Measurements from ENCODE around the gene TBCA.

DNA sequence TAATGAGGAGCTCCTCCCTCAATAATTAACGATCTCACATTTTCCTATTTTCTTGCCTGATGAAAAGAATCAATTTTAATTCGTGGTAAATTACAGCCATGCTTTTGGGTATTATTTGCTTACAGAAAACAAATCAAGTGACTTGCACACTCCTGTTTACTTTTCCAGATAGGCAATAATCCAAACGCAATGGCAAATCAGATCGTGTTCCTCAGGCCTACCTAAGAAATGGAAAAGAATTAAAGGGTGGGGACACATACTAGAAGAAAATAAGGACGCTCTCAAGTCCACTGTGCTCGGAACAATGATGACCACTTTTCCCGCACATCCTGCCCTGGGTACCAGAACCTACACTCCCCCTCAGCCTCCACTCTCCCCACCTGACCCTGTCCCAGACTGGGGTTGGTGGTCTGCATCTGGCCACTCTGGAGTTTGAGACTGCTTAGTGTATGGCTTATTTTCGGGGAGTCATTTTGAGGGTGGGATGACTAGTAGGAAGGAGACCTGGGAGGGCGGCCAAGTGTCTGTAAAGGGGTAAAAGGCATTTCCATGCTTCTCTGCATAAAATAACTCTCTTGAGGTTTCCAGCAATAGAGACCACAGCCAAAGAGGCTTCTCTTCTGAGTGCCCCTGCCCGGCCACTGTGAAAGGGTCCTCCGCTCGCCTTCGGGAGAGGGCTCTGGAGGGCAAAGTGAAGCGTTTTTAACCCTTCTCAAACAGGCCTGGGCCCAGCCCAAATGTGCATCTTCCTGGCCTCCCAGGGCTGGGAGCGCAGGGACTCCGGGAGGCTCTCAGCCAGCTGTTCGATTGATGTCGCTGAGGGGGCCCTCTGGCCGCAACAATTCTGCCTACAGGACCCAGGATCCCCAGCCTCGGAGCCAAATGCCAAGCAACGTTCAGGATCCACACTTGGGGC lies 133.1 kb downstream of the TBCA start:
- TF ChIP-seq, protein P1, sequence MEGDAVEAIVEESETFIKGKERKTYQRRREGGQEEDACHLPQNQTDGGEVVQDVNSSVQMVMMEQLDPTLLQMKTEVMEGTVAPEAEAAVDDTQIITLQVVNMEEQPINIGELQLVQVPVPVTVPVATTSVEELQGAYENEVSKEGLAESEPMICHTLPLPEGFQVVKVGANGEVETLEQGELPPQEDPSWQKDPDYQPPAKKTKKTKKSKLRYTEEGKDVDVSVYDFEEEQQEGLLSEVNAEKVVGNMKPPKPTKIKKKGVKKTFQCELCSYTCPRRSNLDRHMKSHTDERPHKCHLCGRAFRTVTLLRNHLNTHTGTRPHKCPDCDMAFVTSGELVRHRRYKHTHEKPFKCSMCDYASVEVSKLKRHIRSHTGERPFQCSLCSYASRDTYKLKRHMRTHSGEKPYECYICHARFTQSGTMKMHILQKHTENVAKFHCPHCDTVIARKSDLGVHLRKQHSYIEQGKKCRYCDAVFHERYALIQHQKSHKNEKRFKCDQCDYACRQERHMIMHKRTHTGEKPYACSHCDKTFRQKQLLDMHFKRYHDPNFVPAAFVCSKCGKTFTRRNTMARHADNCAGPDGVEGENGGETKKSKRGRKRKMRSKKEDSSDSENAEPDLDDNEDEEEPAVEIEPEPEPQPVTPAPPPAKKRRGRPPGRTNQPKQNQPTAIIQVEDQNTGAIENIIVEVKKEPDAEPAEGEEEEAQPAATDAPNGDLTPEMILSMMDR (IDR thresholded peaks at IDR 0.05): no peak
- no peak for TF ChIP-seq POLR2A (IDR thresholded peaks at IDR 0.05; ENCODE audit: low read depth)
- no peak for TF ChIP-seq POLR2AphosphoS5 (IDR thresholded peaks at IDR 0.05)
- no peak for TF ChIP-seq EP300 (IDR thresholded peaks at IDR 0.05)
